Endothelial cell (in vitro differentiated cells): ENCODE measurements around the gene MOBP. TPM values are rescaled to one million over a fixed set of nuclear protein-coding genes. Genes with fewer than 3 reads are reported as not detected.
"Not testable (repeated sequence)": the region's sequence is repeated elsewhere in the genome, so short reads cannot be mapped to it uniquely, and the experiment has no call there.

Experiments
- DNase-seq: peaks from one replicate; pipeline ENCODE4 v3.0.0; 2021; ENCODE audit warnings: low spot score
- H3K27ac Mint-ChIP-seq: one replicate; pipeline ENCODE4 v1.8.0; 2021; ENCODE audit warnings: mixed read lengths, inconsistent platforms; ENCODE audit not compliant: unreplicated experiment
- H3K27me3 Mint-ChIP-seq: one replicate; pipeline ENCODE4 v1.8.0; 2021; ENCODE audit warnings: mild to moderate bottlenecking, moderate library complexity, mixed read lengths, inconsistent platforms; ENCODE audit not compliant: unreplicated experiment
- H3K36me3 Mint-ChIP-seq: one replicate; pipeline ENCODE4 v1.8.0; 2021; ENCODE audit warnings: mild to moderate bottlenecking, low read depth, mixed read lengths, inconsistent platforms; ENCODE audit not compliant: unreplicated experiment
- H3K4me1 Mint-ChIP-seq: one replicate; pipeline ENCODE4 v1.8.0; 2021; ENCODE audit warnings: mild to moderate bottlenecking, mixed read lengths, inconsistent platforms; ENCODE audit not compliant: unreplicated experiment
- H3K4me3 Mint-ChIP-seq: one replicate; pipeline ENCODE4 v1.8.0; 2021; ENCODE audit warnings: mild to moderate bottlenecking, mixed read lengths, inconsistent platforms; ENCODE audit not compliant: unreplicated experiment
- H3K9me3 Mint-ChIP-seq: one replicate; pipeline ENCODE4 v1.8.0; 2021; ENCODE audit warnings: mixed read lengths, inconsistent platforms; ENCODE audit not compliant: unreplicated experiment
- CTCF ChIP-seq: fragments of 200-600 bp; sonication (generic); IDR thresholded peaks from one replicate; pipeline ENCODE4 v1.5.0; 2021; ENCODE audit warnings: antibody characterized with exemption; ENCODE audit not compliant: unreplicated experiment
- long read RNA-seq: library from polyadenylated mRNA; unstranded; transcript quantifications from one replicate; pipeline ENCODE4 v2.0.0, GENCODE V29; 2020; ENCODE audit not compliant: unreplicated experiment
- total RNA-seq: library from RNA; stranded (reverse); fragmentation: NEBNext Ultra II Directional; extraction: Animal tissue kit (Norgen Biotek cat#: 25700); gene quantifications from one replicate; pipeline ENCODE4 v1.2.1, GENCODE V29; 2021; ENCODE audit not compliant: unreplicated experiment

MOBP gene
- total RNA-seq, result not detected
- long read RNA-seq, partial matches to known transcripts, result 0 of 1 reads
- long read RNA-seq, other reads (novel, unspliced or antisense), result 1 of 1 reads

DNA sequence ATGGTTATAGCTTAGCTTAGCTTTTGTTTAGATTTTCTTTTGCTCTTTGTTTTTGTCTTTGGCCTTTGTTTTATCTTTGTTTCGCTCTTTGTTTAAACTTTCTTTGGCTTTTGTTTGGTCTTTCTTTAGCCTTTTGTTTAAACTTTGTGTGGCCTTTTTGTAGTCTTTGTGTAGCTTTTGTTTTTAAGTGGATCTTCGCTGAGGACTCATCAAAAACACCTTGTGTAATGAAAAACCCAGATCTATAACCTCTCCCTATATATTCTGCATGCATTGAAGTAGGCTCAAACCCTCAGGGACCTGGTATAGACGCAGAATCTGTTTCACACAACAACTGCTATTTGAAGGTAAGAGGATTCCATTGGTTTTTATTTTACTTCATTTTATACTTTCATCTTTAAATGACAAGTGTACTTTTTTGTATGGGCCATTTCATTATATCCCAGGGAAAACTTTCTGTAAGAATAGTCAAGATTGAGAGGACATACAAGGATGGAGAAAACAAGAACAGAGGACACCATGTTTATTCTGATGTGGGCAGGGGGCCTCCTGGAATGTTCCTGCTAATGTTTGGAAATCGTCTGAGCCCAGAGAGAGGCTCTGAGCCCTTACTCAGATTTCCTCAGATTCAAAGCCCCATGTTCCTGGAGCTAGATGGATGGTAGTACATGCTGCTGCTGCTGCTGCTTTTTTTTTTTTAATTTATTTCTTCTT is at the start of gene MOBP:
TSS of gene MOBP (plus strand) at position 287 of the 714 bp plus-strand sequence. CDS start 34,390 bp downstream, outside the sequence.
- no peak for TF ChIP-seq CTCF
- Mint-ChIP-seq H3K4me3 (no peak within 1 kb of the TSS), H3K36me3 (no peaks in the 10 kb centered on the region), H3K4me1 (no peaks in the 10 kb centered on the region), H3K27ac (no peak within 1 kb of the TSS), H3K9me3 (no peaks in the 10 kb centered on the region), H3K27me3 (peaks cover 3% of the 10 kb centered on the region)
- no peak for DNase-seq

GRCh38 chr3:39418556-39419225 is 48.8 kb upstream of the MOBP start:
- not testable (repeated sequence) for H3K9me3 Mint-ChIP-seq, H3K4me1 Mint-ChIP-seq, H3K4me3 Mint-ChIP-seq, H3K27ac Mint-ChIP-seq, H3K36me3 Mint-ChIP-seq, H3K27me3 Mint-ChIP-seq, DNase-seq

DNA sequence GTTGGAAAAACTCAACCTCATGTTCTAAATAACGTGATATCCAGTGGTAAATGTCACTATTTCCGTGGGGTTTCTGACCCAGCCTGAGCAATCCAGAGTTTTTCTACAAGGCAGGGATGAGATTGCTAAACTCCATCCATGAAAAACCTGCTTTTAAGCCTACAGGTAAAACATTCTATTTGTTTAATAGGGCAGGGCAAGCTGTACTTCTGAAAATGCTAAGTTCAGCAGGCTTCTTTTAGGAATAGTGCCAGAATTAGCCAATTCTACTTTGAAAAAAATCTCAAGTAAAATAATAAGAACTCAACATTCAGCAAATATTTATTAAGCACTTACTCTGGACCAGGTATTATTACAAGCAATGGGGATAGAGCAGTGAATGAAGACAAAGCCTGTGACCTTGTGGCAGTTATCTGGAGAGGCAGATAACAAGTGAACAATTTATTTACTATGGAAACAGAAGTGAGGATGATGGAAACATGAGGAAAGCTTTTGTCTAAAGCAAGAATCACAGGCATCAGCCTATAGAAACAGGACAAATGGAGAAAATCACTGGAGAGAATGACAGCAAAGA is 47.7 kb upstream of the MOBP start:
- DNase-seq, result no peak
- Mint-ChIP-seq H3K27ac (no peak overlapping the region), H3K4me3 (no peak overlapping the region), H3K9me3 (no peaks in the 10 kb centered on the region), H3K27me3 (no peaks in the 10 kb centered on the region), H3K4me1 (no peaks in the 10 kb centered on the region), H3K36me3 (peaks cover under 1% of the 10 kb centered on the region)
- no peak for TF ChIP-seq CTCF

- Mint-ChIP-seq H3K36me3 (no peaks in the 10 kb centered on the region), H3K4me1 (no peaks in the 10 kb centered on the region), H3K27me3 (no peaks in the 10 kb centered on the region), H3K9me3 (no peaks in the 10 kb centered on the region), H3K27ac (no peak overlapping the region), H3K4me3 (no peak overlapping the region)
- DNase-seq, result no peak
- no peak for TF ChIP-seq CTCF
These were observed 46.9 kb upstream of the MOBP start for GRCh38 chr3:39420543-39420942.

DNA sequence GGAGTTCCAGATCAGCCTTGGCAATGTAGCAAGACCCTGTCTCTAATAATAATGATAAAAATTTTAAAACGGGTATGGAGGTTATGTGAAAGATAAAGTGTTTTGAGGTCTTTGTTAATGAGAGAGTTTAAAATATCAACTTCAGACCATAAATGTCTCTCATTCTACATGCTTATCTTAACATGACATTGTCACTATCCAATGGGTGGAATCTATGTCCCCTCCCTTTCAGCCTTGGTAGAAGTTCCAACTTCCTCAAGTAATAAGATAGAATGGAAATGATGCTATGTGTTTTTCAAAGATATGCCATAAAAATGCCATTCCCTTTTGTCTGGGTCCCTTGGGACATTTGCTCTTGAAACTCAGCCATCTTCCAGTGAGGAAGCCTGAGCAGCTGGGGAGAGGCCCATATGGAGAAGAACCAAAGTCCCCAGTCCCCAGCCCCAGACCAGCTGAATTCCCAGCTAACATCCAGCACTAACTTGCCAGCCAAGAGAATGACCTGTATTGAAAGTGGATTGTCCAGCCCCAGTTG is 44.0 kb upstream of the MOBP start:
- no peak for TF ChIP-seq CTCF

More for the DNA sequence above, 44.0 kb upstream of the MOBP start:
- H3K4me3 Mint-ChIP-seq, result no peak overlapping the region
- H3K4me1 Mint-ChIP-seq, result no peaks in the 10 kb centered on the region
- H3K27ac Mint-ChIP-seq, result no peak overlapping the region
- H3K27me3 Mint-ChIP-seq, result no peaks in the 10 kb centered on the region
- DNase-seq, result no peak
- no peaks in the 10 kb centered on the region for H3K36me3 Mint-ChIP-seq
- H3K9me3 Mint-ChIP-seq, result no peaks in the 10 kb centered on the region
